HG02943 (cell line): ENCODE data around the gene NKAP.
A peak's percentile ranks its signal among the peaks of the same experiment; 100 is the strongest.

Source experiments
- ATAC-seq: cut with Tn5 transposase; IDR thresholded peaks from one replicate; pipeline ENCODE4 v1.9.1; 2021; ENCODE audit warnings: mild to moderate bottlenecking, low read depth, moderate library complexity; ENCODE audit not compliant: unreplicated experiment

The NKAP gene

DNA sequence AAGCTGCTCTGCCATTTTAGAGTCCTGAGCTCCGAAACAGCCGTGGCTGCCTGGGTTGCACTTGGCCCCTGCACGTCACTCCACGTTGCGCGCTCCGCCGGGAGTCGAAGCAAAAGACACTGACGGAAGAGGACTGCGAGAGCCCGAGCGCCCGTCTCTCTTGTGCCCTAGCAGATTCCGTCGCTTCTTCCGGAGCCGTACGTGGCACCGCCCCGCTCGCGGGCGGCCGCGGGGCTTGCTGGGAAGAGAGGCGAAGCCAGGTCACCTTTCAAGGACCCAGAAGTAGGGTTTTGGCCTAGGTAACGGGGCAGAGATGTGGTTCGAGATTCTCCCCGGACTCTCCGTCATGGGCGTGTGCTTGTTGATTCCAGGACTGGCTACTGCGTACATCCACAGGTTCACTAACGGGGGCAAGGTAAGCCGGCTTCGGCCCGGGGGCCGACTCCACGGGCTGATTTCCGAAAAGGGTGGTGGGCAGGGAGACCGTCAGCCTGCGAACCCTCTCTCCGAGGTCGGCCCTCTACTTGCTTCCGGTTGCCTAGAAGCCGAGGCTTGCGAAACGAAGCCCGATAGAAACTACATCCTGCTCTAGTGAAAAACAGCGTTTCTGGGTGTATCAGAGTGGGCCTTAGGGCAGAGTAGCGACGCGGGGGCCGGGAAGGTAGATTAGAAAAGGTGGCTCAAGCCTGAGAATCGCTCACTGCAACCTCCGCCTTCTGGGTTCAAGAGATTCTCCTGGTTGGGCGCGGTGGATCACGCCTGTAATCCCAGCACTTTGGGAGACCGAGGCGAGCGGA is 71.8 kb downstream of the NKAP start, which contains the start of the genes NDUFA1 and RNF113A:
Gene NDUFA1 (plus strand): TSS at position 234 of the 797 bp plus-strand sequence. CDS start 80 bp downstream, at position 314.
Gene RNF113A (minus strand): TSS at position 135 of the 797 bp plus-strand sequence. CDS start 120 bp downstream, at position 15.
- peak; percentile 73 for ATAC-seq

DNA sequence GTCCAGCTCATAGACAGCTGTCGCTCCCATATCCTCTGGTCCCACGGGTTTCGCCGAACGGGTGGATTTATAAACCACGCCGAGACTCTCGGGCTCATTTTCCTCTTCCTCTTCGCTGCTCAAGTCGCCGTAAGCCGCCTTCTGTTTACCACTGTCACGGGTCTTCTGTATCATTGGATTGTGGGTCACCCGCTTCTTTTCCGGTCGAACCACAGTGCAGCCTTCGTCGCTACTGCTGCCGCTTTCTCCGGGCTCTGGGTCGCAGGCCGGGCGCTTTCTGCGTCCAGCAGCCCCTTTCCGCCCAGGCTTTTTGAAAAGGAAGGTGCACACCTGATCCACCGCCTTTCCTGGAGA is 72.3 kb downstream of the NKAP start:
- ATAC-seq, result peak; percentile 42
